Prostate gland (tissue), 2 donors: ENCODE measurements around the gene GDNF.

Source experiments
- POLR2A ChIP-seq: fragments of 450-650 bp; IDR thresholded peaks from one replicate; pipeline ENCODE4 v1.6.1; 2016; ENCODE audit warnings: antibody characterized with exemption, mild to moderate bottlenecking
- POLR2AphosphoS5 ChIP-seq: sonication (generic); formaldehyde crosslinking; IDR thresholded peaks from one replicate; pipeline ENCODE4 v1.6.1; 2017; ENCODE audit warnings: antibody characterized with exemption
- TF ChIP-seq, protein P1 (sequence below), 4 experiments: fragments of 200-600 bp in 2 of 4; fragments of 450-650 bp in 2 of 4; sonication (generic) in 2 of 4; IDR thresholded peaks; 1 replicate in 3 of 4; 2 replicates in 1 of 4; pipeline ENCODE4 v1.5.1; 2016 to 2019; ENCODE audit warnings: antibody characterized with exemption in 4 of 4, mild to moderate bottlenecking in 2 of 4, moderate library complexity in 2 of 4

DNA sequence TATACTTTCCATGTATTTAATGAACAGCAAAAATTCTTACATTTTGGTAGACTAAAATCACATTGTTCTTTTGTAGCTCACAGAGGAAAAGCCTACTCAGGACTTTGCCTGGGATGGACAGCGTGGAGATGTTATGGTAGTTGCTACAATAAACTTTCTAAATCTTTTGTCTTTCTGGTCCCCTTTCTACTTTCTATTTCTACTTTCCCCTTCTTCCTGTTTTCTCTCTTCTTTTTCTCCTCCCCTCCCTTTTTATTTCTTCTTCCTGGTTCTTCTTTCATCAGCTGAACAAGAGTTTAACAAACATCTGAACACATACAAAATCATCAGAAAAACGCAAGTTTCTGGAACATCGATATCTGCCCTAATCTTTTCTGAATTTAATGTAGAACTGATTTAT lies 15.6 kb upstream of the GDNF start:
- TF ChIP-seq, protein P1, sequence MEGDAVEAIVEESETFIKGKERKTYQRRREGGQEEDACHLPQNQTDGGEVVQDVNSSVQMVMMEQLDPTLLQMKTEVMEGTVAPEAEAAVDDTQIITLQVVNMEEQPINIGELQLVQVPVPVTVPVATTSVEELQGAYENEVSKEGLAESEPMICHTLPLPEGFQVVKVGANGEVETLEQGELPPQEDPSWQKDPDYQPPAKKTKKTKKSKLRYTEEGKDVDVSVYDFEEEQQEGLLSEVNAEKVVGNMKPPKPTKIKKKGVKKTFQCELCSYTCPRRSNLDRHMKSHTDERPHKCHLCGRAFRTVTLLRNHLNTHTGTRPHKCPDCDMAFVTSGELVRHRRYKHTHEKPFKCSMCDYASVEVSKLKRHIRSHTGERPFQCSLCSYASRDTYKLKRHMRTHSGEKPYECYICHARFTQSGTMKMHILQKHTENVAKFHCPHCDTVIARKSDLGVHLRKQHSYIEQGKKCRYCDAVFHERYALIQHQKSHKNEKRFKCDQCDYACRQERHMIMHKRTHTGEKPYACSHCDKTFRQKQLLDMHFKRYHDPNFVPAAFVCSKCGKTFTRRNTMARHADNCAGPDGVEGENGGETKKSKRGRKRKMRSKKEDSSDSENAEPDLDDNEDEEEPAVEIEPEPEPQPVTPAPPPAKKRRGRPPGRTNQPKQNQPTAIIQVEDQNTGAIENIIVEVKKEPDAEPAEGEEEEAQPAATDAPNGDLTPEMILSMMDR (IDR thresholded peaks at IDR 0.05): no peak
- TF ChIP-seq POLR2A: no peak
- TF ChIP-seq POLR2AphosphoS5: no peak
